GM19193 (cell line): ENCODE data around the gene MAGEF1.

Source experiments
- POLR2A ChIP-seq: IDR thresholded peaks from 4 replicates; pipeline ENCODE4 v1.6.1; 2011; ENCODE audit not compliant: insufficient read depth, insufficient read length; ENCODE audit errors: extremely low read depth

Gene MAGEF1

GRCh38 chr3:184749168-184749744, 37.4 kb upstream of the MAGEF1 start:
- no peak for TF ChIP-seq POLR2A

- TF ChIP-seq POLR2A: no peak
Observed at GRCh38 chr3:184748219-184749135, 36.6 kb upstream of the MAGEF1 start.

DNA sequence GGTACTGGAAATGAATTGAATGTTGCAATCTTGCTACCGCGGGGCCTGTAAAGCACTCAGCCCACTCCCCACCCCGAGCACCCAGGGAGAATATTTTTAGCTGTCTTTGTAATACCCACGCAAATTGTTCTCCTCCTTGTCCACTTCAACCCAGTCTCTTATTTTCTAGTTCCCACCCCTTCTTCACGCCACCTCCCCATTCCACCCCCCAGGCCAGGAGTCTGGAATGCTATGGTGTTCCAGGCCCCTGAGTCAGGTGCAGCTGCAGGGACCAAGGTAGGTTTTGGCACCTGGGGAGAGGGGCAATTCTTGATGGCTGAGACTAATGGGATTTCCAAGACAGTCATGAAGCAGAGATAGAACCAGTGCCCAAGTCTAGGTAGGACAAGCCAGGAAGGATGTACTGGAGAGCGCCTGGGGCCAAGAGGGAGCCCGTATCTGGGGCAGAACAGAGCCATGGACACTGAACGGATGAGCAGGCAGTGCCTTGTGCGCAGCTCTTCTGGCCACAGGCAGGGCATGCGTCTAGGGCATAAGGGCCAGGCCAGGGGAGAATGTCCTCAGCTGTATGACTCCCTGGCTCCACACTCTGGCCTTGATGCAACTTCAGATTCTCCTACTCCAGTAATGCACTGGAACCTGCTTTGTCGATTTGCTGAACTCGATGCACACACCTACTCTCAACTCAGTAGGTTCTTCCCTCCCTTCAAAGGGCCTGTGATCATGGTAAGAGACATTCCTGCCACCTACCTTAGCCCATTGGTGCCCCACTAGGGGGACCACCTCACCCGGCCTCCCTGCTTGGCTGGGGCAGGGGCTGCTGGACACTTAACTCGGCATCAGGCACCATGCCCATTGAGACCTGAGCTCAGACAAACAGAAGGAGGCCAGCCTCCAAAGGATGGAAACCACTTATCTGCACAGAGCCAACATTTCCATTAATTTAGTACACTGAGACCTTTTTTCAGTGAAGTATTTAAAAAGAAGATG, 34.6 kb upstream of the MAGEF1 start:
- TF ChIP-seq POLR2A: no peak

- no peak for TF ChIP-seq POLR2A
Observed at GRCh38 chr3:184745526-184745925, 33.7 kb upstream of the MAGEF1 start.

DNA sequence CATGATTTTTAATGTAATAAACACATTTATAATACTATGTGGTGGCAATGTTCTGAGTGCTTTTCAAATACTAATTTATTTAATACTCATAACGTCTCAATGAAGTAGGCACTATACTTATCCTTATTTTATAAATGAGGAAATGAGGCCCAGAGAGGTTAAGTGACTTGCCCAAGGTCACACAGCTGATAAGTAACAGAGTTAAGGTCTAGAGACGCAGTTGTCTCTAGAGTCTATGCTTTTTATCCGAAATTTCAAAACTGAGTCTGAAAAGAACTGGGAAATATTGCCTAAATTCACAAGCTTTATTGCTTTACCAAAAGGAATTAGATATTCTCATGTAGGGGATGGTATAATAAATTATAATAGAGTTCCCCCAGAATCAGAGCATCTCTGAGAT, 31.4 kb upstream of the MAGEF1 start:
- no peak for TF ChIP-seq POLR2A

GRCh38 chr3:184742676-184743135, 30.8 kb upstream of the MAGEF1 start:
- no peak for TF ChIP-seq POLR2A

GRCh38 chr3:184741798-184742675, 30.2 kb upstream of the MAGEF1 start:
- no peak for TF ChIP-seq POLR2A

GRCh38 chr3:184741259-184741556, 29.3 kb upstream of the MAGEF1 start:
- no peak for TF ChIP-seq POLR2A

DNA sequence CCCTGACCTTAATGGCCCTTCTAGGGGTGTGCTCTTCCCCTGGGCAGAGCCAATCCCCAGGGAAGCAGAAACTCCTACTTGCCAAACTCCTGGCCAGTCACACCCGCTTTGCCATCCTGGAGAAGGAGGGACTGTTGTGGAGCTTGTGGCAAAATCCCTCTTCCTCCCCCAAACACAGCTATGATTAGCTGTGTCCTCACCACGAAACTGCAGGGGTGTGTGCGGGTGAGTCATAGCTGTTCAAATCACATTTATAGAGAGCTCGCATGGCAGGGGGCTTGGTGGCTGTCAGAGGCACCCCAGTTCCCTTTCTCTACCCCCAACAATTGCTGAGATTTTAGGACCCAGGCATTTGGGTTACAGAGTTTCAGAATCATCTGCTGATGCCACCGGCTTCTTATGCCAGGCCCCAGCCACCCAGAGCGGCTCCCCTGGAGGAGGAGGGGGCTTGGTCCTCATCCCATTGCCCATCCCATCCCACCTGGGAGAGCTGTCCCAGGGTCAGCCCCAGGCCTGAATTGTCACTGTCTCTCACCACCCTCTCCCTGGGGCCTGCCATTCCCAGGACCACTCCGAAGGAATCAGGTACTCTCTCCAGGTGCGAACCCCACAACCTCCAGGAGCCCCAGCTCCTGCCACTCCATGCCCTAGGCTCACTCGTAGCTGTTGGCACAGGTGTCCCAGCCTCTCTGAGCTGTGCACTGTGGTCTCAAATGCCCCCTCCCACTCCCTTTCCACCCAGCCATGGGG, 28.8 kb upstream of the MAGEF1 start:
- TF ChIP-seq POLR2A: no peak

- TF ChIP-seq POLR2A: no peak
Observed at GRCh38 chr3:184739594-184740505, 28.0 kb upstream of the MAGEF1 start.

GRCh38 chr3:184738982-184739381, 27.1 kb upstream of the MAGEF1 start:
- TF ChIP-seq POLR2A: no peak

GRCh38 chr3:184738506-184738890, 26.6 kb upstream of the MAGEF1 start:
- TF ChIP-seq POLR2A: no peak
